Endothelial cell (in vitro differentiated cells): Measurements from ENCODE around the gene NME7. TPM values are rescaled to one million over a fixed set of nuclear protein-coding genes. Genes with fewer than 3 reads are reported as not detected.

Experiments used
- DNase-seq: peaks from one replicate; pipeline ENCODE4 v3.0.0; 2021; ENCODE audit warnings: low spot score
- H3K27ac Mint-ChIP-seq: one replicate; pipeline ENCODE4 v1.8.0; 2021; ENCODE audit warnings: mixed read lengths, inconsistent platforms; ENCODE audit not compliant: unreplicated experiment
- H3K27me3 Mint-ChIP-seq: one replicate; pipeline ENCODE4 v1.8.0; 2021; ENCODE audit warnings: mild to moderate bottlenecking, moderate library complexity, mixed read lengths, inconsistent platforms; ENCODE audit not compliant: unreplicated experiment
- H3K36me3 Mint-ChIP-seq: one replicate; pipeline ENCODE4 v1.8.0; 2021; ENCODE audit warnings: mild to moderate bottlenecking, low read depth, mixed read lengths, inconsistent platforms; ENCODE audit not compliant: unreplicated experiment
- H3K4me1 Mint-ChIP-seq: one replicate; pipeline ENCODE4 v1.8.0; 2021; ENCODE audit warnings: mild to moderate bottlenecking, mixed read lengths, inconsistent platforms; ENCODE audit not compliant: unreplicated experiment
- H3K4me3 Mint-ChIP-seq: one replicate; pipeline ENCODE4 v1.8.0; 2021; ENCODE audit warnings: mild to moderate bottlenecking, mixed read lengths, inconsistent platforms; ENCODE audit not compliant: unreplicated experiment
- H3K9me3 Mint-ChIP-seq: one replicate; pipeline ENCODE4 v1.8.0; 2021; ENCODE audit warnings: mixed read lengths, inconsistent platforms; ENCODE audit not compliant: unreplicated experiment
- total RNA-seq: library from RNA; stranded (reverse); fragmentation: NEBNext Ultra II Directional; extraction: Animal tissue kit (Norgen Biotek cat#: 25700); gene quantifications from one replicate; pipeline ENCODE4 v1.2.1, GENCODE V29; 2021; ENCODE audit not compliant: unreplicated experiment
- TF ChIP-seq, protein P1 (sequence below): fragments of 200-600 bp; sonication (generic); IDR thresholded peaks from one replicate; pipeline ENCODE4 v1.5.0; 2021; ENCODE audit warnings: antibody characterized with exemption; ENCODE audit not compliant: unreplicated experiment

The NME7 gene
- total RNA-seq, 1 donor from 2014 or later = 18.9 TPM

DNA sequence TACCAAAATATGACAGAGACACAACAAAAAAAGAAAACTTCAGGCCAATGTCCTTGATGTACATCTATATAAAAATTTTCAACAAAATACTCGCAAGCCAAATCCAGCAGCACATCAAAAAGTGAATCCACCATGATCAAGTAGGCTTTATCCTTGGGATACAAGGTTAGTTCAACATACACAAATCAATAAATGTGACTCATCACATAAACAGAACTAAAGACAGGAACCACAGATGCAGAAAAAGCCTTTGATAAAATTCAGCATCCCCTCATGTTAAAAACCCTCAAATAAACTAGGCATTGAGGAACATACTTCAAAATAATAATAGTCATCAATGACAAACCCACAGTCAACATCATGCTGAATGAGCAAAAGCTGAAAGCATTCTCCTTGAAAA is 101.5 kb downstream of the NME7 start:
- Mint-ChIP-seq H3K27ac (no peak overlapping the region), H3K4me1 (no peaks in the 10 kb centered on the region), H3K4me3 (no peak overlapping the region), H3K9me3 (no peaks in the 10 kb centered on the region), H3K27me3 (peaks cover 2% of the 10 kb centered on the region), H3K36me3 (no peaks in the 10 kb centered on the region)
- TF ChIP-seq, protein P1, sequence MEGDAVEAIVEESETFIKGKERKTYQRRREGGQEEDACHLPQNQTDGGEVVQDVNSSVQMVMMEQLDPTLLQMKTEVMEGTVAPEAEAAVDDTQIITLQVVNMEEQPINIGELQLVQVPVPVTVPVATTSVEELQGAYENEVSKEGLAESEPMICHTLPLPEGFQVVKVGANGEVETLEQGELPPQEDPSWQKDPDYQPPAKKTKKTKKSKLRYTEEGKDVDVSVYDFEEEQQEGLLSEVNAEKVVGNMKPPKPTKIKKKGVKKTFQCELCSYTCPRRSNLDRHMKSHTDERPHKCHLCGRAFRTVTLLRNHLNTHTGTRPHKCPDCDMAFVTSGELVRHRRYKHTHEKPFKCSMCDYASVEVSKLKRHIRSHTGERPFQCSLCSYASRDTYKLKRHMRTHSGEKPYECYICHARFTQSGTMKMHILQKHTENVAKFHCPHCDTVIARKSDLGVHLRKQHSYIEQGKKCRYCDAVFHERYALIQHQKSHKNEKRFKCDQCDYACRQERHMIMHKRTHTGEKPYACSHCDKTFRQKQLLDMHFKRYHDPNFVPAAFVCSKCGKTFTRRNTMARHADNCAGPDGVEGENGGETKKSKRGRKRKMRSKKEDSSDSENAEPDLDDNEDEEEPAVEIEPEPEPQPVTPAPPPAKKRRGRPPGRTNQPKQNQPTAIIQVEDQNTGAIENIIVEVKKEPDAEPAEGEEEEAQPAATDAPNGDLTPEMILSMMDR = no peak
- DNase-seq = no peak

- no peaks in the 10 kb centered on the region for H3K36me3 Mint-ChIP-seq
- no peaks in the 10 kb centered on the region for H3K9me3 Mint-ChIP-seq
- H3K4me3 Mint-ChIP-seq = no peak overlapping the region
- no peak overlapping the region for H3K27ac Mint-ChIP-seq
- no peak for DNase-seq
- TF ChIP-seq, protein P1 = no peak
- H3K27me3 Mint-ChIP-seq = no peaks in the 10 kb centered on the region
- H3K4me1 Mint-ChIP-seq = peaks cover 9% of the 10 kb centered on the region
Measured at GRCh38 chr1:169263059-169263458, 104.5 kb downstream of the NME7 start.

- H3K4me1 Mint-ChIP-seq = peaks cover 9% of the 10 kb centered on the region
- no peak overlapping the region for H3K4me3 Mint-ChIP-seq
- no peaks in the 10 kb centered on the region for H3K27me3 Mint-ChIP-seq
- TF ChIP-seq, protein P1 = no peak
- H3K36me3 Mint-ChIP-seq = peaks cover 7% of the 10 kb centered on the region
- H3K27ac Mint-ChIP-seq = no peak overlapping the region
- DNase-seq = no peak
- no peaks in the 10 kb centered on the region for H3K9me3 Mint-ChIP-seq
Measured at GRCh38 chr1:169261884-169262283, 105.7 kb downstream of the NME7 start.

DNA sequence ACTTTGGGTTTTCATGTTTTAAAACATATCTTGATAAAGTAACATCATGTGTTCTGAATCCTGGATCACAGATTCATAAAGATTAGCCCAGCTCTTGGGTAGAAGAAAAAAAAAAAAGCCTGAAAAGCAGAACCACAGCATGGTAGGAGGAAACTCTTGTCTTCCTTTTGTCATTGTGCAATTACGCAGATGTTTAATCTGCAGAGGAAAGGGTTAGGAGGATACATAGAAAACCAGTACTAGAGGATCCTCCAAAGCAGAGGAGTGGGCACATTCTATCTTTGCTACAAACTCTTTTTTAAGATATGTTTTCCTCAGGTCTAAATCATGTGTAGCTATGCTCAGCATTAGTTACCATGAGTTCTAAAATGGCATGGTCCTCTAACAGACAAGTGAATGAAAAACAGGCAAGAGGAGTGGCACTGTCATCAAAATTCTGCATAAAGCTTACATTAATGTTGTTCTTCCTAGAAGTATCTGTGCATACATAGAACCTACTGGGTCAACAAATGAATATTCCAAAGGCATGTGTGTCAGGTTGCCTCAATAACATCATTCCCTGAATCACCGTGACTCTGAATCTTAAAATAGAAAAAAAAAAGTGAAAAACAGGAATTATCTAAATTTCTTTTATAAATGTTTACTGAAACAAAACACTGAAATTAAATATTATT is 107.0 kb downstream of the NME7 start:
- TF ChIP-seq, protein P1 = no peak
- peaks cover 7% of the 10 kb centered on the region for H3K36me3 Mint-ChIP-seq
- H3K4me3 Mint-ChIP-seq = no peak overlapping the region

GRCh38 chr1:169259816-169260215 is 107.8 kb downstream of the NME7 start:
- H3K4me1 Mint-ChIP-seq = peaks cover 9% of the 10 kb centered on the region
- H3K27me3 Mint-ChIP-seq = no peaks in the 10 kb centered on the region
- H3K36me3 Mint-ChIP-seq = peaks cover 7% of the 10 kb centered on the region
- no peak overlapping the region for H3K27ac Mint-ChIP-seq
- H3K9me3 Mint-ChIP-seq = no peaks in the 10 kb centered on the region
- DNase-seq = no peak
- TF ChIP-seq, protein P1 = no peak
- no peak overlapping the region for H3K4me3 Mint-ChIP-seq

More for the DNA sequence above, 107.0 kb downstream of the NME7 start:
- Mint-ChIP-seq H3K27ac (no peak overlapping the region), H3K27me3 (no peaks in the 10 kb centered on the region), H3K9me3 (no peaks in the 10 kb centered on the region), H3K4me1 (peaks cover 9% of the 10 kb centered on the region)
- DNase-seq = no peak
